ENCODE results near the gene USP36. TPM values are rescaled to one million over a fixed set of nuclear protein-coding genes. Genes with fewer than 3 reads are reported as not detected.

Gene USP36
- total and polyA plus RNA-seq, 8 donors, result 31.2 to 58.3 (median 35.8) TPM

DNA sequence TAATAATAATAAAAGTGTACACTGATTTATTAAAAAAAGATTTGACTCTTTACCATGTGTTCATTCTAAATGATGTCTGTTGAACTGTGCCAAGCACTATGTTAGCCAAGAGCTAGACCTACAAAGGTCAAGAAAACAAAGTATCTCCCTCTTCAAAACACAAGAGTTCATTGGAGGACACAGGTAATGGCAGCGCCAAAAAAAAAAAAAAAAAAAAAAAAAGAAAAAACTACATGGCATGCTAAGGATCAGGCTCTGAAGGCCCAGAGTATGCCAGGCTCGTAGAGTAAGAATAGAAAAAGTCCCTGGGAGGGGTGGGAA, 93.7 kb downstream of the USP36 start:
- peak overlapping the region in 2 of 4 donors; percentile 72 to 78 for H3K27ac ChIP-seq

GRCh38 chr17:78746263-78746948, 94.2 kb downstream of the USP36 start:
- H3K36me3 ChIP-seq, result no peaks in the 10 kb centered on the region
- no peak overlapping the region for H3K4me3 ChIP-seq
- intact Hi-C loops (cut with DNase I), result no loop called here
- no peaks in the 10 kb centered on the region for H3K27me3 ChIP-seq
- FAIRE-seq (no peak), DNase-seq (no peak), ATAC-seq (no peak)
- H3K9me3 ChIP-seq, result no peaks in the 10 kb centered on the region
- H3K27ac ChIP-seq, result peak overlapping the region in 1 of 4 donors; percentile 78
- H3K4me1 ChIP-seq, result peaks cover 0 to 49% (median 23%) of the 10 kb centered on the region in 3 donors
- TF ChIP-seq, protein P1, sequence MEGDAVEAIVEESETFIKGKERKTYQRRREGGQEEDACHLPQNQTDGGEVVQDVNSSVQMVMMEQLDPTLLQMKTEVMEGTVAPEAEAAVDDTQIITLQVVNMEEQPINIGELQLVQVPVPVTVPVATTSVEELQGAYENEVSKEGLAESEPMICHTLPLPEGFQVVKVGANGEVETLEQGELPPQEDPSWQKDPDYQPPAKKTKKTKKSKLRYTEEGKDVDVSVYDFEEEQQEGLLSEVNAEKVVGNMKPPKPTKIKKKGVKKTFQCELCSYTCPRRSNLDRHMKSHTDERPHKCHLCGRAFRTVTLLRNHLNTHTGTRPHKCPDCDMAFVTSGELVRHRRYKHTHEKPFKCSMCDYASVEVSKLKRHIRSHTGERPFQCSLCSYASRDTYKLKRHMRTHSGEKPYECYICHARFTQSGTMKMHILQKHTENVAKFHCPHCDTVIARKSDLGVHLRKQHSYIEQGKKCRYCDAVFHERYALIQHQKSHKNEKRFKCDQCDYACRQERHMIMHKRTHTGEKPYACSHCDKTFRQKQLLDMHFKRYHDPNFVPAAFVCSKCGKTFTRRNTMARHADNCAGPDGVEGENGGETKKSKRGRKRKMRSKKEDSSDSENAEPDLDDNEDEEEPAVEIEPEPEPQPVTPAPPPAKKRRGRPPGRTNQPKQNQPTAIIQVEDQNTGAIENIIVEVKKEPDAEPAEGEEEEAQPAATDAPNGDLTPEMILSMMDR (IDR thresholded peaks at IDR 0.05), result no peak
- WGBS, 2 donors, result 68 to 71% methylated on average over 12 of the region's 12 CpGs

More for the DNA sequence above, 93.7 kb downstream of the USP36 start:
- ATAC-seq (peak in 3 of 4 donors; percentile 8 to 36 (median 25)), FAIRE-seq (no peak), DNase-seq (no peak)
- Histone ChIP-seq H3K4me1 (peaks cover 0 to 54% (median 23%) of the 10 kb centered on the region in 3 donors), H3K4me3 (no peak overlapping the region), H3K27me3 (no peaks in the 10 kb centered on the region), H3K9me3 (no peaks in the 10 kb centered on the region), H3K36me3 (no peaks in the 10 kb centered on the region)
- intact Hi-C loops (cut with DNase I), result no loop called here
- TF ChIP-seq, protein P1 (IDR thresholded peaks at IDR 0.05), result no peak
- WGBS, 2 donors, result 28 to 38% methylated on average over 2 of the region's 2 CpGs

Other genes starting within 250 kb of the USP36 start
- 10 to 100 TPM; 18.3 to 34.4 (median 21.3) TPM for gene CYTH1, start 58.5 kb downstream of the USP36 start, total RNA-seq
- gene CYTH1, start 58.5 kb downstream of the USP36 start, polyA plus RNA-seq, result 10 to 100 TPM; 25.0 to 28.9 TPM
- gene CEP295NL, start 62.4 kb upstream of the USP36 start, total RNA-seq, result 1 to 10 TPM in 5 of 6 donors, under 1 TPM in 1; 0.87 to 5.1 (median 2.7) TPM
- 1 to 10 TPM in 1 of 2 donors, under 1 TPM in 1; 0.21 to 4.1 TPM for gene CEP295NL, start 62.4 kb upstream of the USP36 start, polyA plus RNA-seq
- gene TIMP2, start 84.6 kb upstream of the USP36 start, total RNA-seq, result 100 to 1,000 TPM in 1 of 6 donors, 10 to 100 TPM in 5; 39.9 to 128 (median 57.6) TPM
- 10 to 100 TPM; 22.2 to 42.7 TPM for gene TIMP2, start 84.6 kb upstream of the USP36 start, polyA plus RNA-seq
- 100 to 1,000 TPM in 2 of 6 donors, 10 to 100 TPM in 4; 35.3 to 169 (median 71.4) TPM for gene LGALS3BP, start 139.1 kb upstream of the USP36 start, total RNA-seq
- 100 to 1,000 TPM in 1 of 2 donors, 10 to 100 TPM in 1; 80.1 to 102 TPM for gene LGALS3BP, start 139.1 kb upstream of the USP36 start, polyA plus RNA-seq
- 10 to 100 TPM; 20.7 to 45.0 (median 29.3) TPM for gene CANT1, start 168.9 kb upstream of the USP36 start, total RNA-seq
- 10 to 100 TPM in 1 of 2 donors, 1 to 10 TPM in 1; 7.4 to 10.7 TPM for gene CANT1, start 168.9 kb upstream of the USP36 start, polyA plus RNA-seq
- 10 to 100 TPM in 2 of 6 donors, 1 to 10 TPM in 4; 5.3 to 17.9 (median 6.7) TPM for gene C1QTNF1, start 183.4 kb upstream of the USP36 start, total RNA-seq
- gene C1QTNF1, start 183.4 kb upstream of the USP36 start, polyA plus RNA-seq, result 10 to 100 TPM in 1 of 2 donors, 1 to 10 TPM in 1; 9.4 to 31.2 TPM
- gene ENGASE, start 234.0 kb upstream of the USP36 start, total RNA-seq, result 10 to 100 TPM; 13.9 to 42.1 (median 20.2) TPM
- 10 to 100 TPM; 34.3 to 86.5 TPM for gene ENGASE, start 234.0 kb upstream of the USP36 start, polyA plus RNA-seq

Data from pancreas (tissue), 10 donors.